Activated CD4-positive, alpha-beta T cell treated with anti-CD3 and anti-CD28 coated beads for 24 hours (primary cell): ENCODE measurements around the gene NDUFB6.
"Not testable (repeated sequence)": the region's sequence is repeated elsewhere in the genome, so short reads cannot be mapped to it uniquely, and the experiment has no call there.

Source experiments
- DNase-seq, 2 donors: peaks; one replicate each; pipeline ENCODE4 v3.0.0-alpha.2; 2020; ENCODE audit warnings: low read depth in 2 of 2

Gene NDUFB6

DNA sequence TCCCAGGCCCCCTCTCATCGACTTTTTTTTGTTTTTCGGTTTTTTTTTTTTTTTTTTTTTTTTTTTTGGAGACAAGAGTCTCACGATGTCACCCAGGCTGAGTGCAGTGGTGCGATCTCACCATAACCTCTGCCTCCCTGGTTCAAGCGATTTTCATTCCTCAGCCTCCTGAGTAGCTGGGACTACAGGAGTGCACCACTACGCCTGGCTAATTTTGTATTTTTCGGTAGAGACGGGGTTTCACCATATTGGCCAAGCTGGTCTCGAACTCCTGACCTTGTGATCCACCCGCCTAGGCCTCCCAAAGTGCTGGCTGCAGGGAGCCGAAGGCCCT is 48.4 kb downstream of the NDUFB6 start:
- DNase-seq = not testable (repeated sequence)

DNA sequence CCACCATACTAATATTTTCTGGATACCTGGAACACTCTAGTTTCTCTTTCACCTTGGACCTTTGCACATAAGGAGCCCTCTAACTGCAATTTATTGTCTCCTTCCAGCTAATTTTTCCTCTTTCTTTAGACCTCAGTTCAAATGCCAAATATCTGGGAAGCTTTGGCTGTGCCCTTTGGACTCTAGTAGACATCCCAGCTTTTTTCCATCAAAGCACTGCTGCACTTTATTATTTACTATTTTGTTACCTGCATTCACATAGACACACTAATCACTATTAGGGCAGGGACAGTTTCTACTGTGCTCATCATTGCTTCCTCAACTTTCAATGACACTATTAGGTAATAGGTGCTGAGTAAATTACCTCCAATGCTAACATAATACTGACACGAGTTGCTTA is 49.0 kb downstream of the NDUFB6 start:
- no peak for DNase-seq

DNA sequence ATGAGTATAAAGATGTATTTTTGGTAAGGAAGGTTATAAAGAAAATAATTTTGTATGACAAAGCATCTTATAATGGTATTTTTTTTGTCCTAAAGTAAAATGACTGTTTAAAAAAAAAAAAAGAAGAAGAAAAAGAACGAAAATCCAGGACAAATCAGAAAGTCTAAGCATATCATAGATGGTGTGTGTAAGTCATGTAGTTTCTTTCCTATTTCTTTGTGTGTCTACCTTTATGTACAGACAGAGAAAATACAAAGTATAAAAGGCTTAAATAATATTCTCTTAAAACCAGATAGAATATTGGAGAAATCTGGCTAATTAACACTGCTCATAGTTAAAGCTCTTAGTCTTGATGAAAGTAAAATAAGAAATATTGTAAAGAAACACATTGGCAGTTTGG is 54.7 kb downstream of the NDUFB6 start:
- no peak for DNase-seq

DNA sequence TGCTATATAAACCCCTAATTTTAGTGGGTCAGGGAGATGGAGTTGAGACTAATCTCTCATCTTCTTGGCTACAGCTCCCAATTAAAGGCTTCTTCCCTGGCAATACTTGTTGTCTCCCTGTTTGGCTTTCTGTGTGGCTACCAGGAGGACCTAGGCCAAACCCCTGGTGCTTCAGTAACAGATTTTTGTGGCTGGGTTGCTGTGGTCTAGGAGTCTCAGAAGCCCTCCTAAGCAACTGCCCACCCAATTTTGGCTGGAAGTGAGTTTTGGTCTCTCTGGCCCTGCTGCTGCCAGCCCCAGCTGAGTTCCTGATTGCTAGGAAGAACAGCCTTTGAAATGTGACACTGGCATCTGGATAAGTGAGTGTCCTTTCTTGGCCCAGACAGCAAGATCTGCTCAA is 56.7 kb downstream of the NDUFB6 start:
- no peak for DNase-seq

DNA sequence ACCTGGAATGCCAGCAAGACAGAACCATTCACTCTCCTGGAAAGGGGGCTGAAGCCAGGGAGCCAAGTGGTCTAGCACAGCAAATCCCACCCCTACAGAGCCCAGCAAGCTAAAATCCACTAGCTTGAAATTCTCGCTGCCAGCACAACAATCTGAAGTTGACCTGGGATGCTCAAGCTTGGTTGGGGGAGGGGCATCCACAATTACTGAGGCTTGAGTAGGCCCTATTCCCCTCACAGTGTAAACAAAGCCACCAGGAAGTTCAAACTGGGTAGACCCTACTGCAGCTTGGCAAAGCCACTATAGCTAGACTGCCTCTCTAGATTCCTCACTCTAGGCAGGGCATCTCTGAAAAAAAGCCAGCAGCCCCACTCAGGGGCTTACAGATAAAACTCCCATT is 64.2 kb downstream of the NDUFB6 start:
- no peak for DNase-seq

DNA sequence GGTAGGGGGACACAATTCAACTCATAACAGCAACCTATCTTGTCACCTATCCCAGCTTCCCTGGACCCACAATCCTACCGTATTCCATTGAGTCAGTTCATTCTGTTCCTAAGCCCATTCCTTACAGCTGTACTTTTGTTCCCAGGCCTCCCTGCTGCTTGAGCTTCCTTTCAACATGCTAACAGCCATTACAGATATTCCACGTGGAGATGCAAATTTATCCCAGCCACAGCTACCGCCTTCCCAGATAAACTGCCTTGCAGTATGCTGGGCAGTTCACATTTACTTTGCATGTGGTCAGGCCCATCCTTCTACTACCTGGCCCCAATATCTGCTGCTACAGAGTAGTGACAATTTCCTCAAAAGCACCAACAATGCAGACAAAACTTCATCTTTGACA is 70.0 kb downstream of the NDUFB6 start:
- no peak for DNase-seq
